ENCODE data around the gene MIA2. TPM values are rescaled to one million over a fixed set of nuclear protein-coding genes. Genes with fewer than 3 reads are reported as not detected.

Gene MIA2
- total RNA-seq, 1 experiment from 2014 or later = 11.1 TPM

Other genes starting within 250 kb of the MIA2 start
- 140 and 211 TPM in 2 replicates for gene SEC23A, start 130.7 kb upstream of the MIA2 start, total RNA-seq (2014; rRNA removed)
- 26.6 and 33.6 TPM in 2 replicates for gene GEMIN2, start 119.6 kb upstream of the MIA2 start, total RNA-seq (2014; rRNA removed)
- 15.1 and 23.5 TPM in 2 replicates for gene TRAPPC6B, start 63.6 kb upstream of the MIA2 start, total RNA-seq (2014; rRNA removed)
- 27.5 and 32.2 TPM in 2 replicates for gene PNN, start 58.7 kb upstream of the MIA2 start, total RNA-seq (2014; rRNA removed)
- gene FBXO33, start 198.5 kb downstream of the MIA2 start, total RNA-seq (2014; rRNA removed) = 12.8 and 18.1 TPM in 2 replicates